ENCODE measurements around the gene GGTLC2. TPM values are rescaled to one million over a fixed set of nuclear protein-coding genes. Genes with fewer than 3 reads are reported as not detected.

Gene GGTLC2
- total and polyA plus RNA-seq, 2 experiments from 2014 or later: not detected

DNA sequence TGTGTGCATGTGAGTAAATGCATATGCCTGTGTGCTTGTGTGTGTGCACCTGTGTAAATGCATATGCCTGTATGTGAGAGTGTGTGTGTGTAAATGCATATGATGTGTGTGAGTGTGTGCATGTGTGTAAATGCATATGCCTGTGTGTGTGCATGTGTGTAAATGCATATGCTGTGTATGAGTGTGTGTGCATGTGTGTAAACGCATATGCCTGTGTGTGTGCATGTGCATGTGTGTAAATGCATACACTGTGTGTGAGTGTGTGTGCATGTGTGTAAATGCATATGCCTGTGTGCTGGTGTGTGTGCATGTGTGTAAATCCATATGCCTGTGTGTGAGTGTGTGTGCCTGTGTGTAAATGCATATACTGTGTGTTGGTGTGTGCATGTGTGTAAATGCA, 37.8 kb downstream of the GGTLC2 start:
- Histone ChIP-seq H3K9ac (no peak overlapping the region), H3K27ac (no peak overlapping the region), H3K4me1 (ENCODE audit: insufficient read depth) (peaks cover 8% of the 10 kb centered on the region), H4K20me1 (ENCODE audit: insufficient read depth) (no peaks in the 10 kb centered on the region), H3K4me3 (no peak overlapping the region), H3K27me3 (replicated peaks; ENCODE audit: insufficient read depth) (0 out of 2 replicates have a peak, but pooled peaks cover 4% of the 10 kb centered on the region), H3K79me2 (ENCODE audit: insufficient read depth) (no peaks in the 10 kb centered on the region), H2AFZ (no peak overlapping the region), H3K9me2 (ENCODE audit: insufficient read depth) (no peaks in the 10 kb centered on the region), H3K36me3 (ENCODE audit: low read depth) (no peaks in the 10 kb centered on the region), H3F3A (ENCODE audit: insufficient read depth) (peaks cover 4% of the 10 kb centered on the region; the same call in 1 of the 2 replicates), H3K4me2 (ENCODE audit: unreplicated experiment) (no peak overlapping the region), H3K9me3 (ENCODE audit: low read depth) (no peaks in the 10 kb centered on the region)
- TF ChIP-seq EZH2phosphoT487 (IDR thresholded peaks at IDR 0.05; ENCODE audit: insufficient read depth, low read depth) (no peak), EZH2 (IDR thresholded peaks at IDR 0.05; ENCODE audit: insufficient read depth, poor library complexity, severe bottlenecking) (no peak)
- WGBS, 2 experiments (ENCODE audit: low coverage in 1 of 2, low lambda C conversion rate in 2 of 2, missing lambda C conversion rate in 2 of 2): 44 to 50% methylated on average over 1 of the region's 1 CpG
- in situ Hi-C loops (cut with MboI): no loop called here
- no peak for DNase-seq

DNA sequence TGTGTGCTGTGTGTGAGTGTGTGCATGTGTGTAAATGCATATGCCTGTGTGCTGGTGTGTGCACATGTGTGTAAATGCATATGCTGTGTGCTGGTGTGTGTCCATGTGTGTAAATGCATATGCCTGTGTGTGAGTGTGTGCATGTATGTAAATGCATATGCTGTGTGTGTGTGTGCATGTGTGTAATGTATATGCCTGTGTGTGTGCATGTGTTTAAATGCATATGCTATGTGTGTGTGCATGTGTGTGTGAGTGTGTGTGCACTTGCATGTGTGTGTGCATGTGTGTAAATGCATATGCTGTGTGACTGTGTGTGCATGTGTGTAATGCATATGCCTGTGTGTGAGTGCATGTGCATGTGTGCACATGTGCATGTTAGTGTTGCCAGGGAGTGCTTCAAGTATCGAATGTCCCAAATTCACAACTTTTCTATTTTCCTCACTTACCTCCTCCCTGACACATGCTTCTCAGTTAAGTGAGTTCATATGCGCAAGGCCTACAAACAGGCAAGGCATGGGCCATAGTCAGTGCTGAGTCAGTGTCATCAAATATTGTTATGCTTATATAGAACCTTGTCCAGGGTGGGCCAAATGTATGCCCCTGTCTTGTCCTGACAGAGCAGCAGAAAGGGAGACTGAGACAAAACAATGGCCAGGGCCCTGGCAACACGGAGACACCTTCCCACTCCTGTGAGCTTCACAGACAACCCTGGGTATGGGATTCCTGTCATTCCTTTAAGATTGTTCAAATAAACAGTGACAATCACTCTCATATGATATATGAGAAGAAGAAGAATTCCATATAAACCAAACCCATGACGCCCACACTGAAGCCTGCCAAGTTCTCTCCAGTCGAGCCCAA, 38.6 kb downstream of the GGTLC2 start:
- Histone ChIP-seq H4K20me1 (ENCODE audit: insufficient read depth) (no peaks in the 10 kb centered on the region), H3K79me2 (ENCODE audit: insufficient read depth) (no peaks in the 10 kb centered on the region), H3K27me3 (replicated peaks; ENCODE audit: insufficient read depth) (0 out of 2 replicates have a peak, but pooled peaks cover 4% of the 10 kb centered on the region), H3K9me2 (ENCODE audit: insufficient read depth) (no peaks in the 10 kb centered on the region), H3K4me3 (no peak overlapping the region), H2AFZ (no peak overlapping the region), H3K27ac (no peak overlapping the region), H3K9me3 (ENCODE audit: low read depth) (no peaks in the 10 kb centered on the region), H3F3A (ENCODE audit: insufficient read depth) (peaks cover 4% of the 10 kb centered on the region; the same call in 1 of the 2 replicates), H3K4me2 (ENCODE audit: unreplicated experiment) (no peak overlapping the region), H3K9ac (no peak overlapping the region), H3K36me3 (ENCODE audit: low read depth) (no peaks in the 10 kb centered on the region), H3K4me1 (ENCODE audit: insufficient read depth) (peaks cover 8% of the 10 kb centered on the region)
- in situ Hi-C loops (cut with MboI): no loop called here
- TF ChIP-seq EZH2phosphoT487 (IDR thresholded peaks at IDR 0.05; ENCODE audit: insufficient read depth, low read depth) (no peak), EZH2 (IDR thresholded peaks at IDR 0.05; ENCODE audit: insufficient read depth, poor library complexity, severe bottlenecking) (no peak)
- DNase-seq: peak; percentile 30
- WGBS, 2 experiments (ENCODE audit: low coverage in 1 of 2, low lambda C conversion rate in 2 of 2, missing lambda C conversion rate in 2 of 2): 51% methylated on average over 5 of the region's 5 CpGs

DNA sequence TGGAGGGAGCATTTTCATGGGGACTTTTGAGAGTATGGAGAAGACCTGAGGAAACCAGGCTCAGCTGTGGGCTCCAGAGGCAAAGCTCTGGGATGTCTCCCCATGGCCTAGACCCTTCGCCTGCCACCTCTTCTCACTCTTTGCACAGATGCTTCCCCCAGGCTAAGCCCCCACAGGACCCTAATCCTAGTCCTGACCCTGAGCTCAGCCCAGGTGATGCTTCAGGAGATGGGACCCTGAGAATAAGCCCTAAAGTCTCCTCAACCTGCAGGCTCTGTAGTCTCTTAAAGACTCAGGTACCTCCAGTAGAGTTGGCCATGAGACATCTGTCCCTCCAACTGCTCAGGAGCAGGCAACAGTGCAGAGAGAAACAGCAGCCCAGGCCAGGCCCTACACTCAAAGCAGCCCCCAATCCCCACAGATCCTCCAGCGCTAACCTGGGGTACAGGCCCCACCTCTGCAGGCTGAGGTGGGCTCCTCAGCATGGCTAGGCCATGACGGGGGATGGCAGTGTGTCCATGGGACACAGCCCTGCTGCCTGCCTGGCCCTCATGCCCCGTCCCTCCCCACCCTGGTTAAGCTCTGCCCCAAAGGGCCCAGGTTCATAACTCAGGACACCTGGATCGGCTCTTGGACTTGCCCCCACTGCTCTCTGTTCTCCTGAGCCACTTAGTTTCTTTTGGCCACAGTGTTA, 39.4 kb downstream of the GGTLC2 start:
- Histone ChIP-seq H3K4me2 (ENCODE audit: unreplicated experiment) (peak overlapping the region; percentile 54), H3K4me1 (ENCODE audit: insufficient read depth) (peaks cover 8% of the 10 kb centered on the region), H4K20me1 (ENCODE audit: insufficient read depth) (no peaks in the 10 kb centered on the region), H3F3A (ENCODE audit: insufficient read depth) (peaks cover 4% of the 10 kb centered on the region; the same call in 1 of the 2 replicates), H3K27me3 (replicated peaks; ENCODE audit: insufficient read depth) (no peaks in the 10 kb centered on the region), H3K4me3 (no peak overlapping the region), H3K36me3 (ENCODE audit: low read depth) (no peaks in the 10 kb centered on the region), H3K79me2 (ENCODE audit: insufficient read depth) (no peaks in the 10 kb centered on the region), H3K9me3 (ENCODE audit: low read depth) (no peaks in the 10 kb centered on the region), H2AFZ (no peak overlapping the region), H3K27ac (no peak overlapping the region), H3K9ac (no peak overlapping the region), H3K9me2 (ENCODE audit: insufficient read depth) (no peaks in the 10 kb centered on the region)
- in situ Hi-C loops (cut with MboI): no loop called here
- 65 to 73% methylated on average over 4 to 5 of the region's 5 CpGs for WGBS, 2 experiments (ENCODE audit: low coverage in 1 of 2, low lambda C conversion rate in 2 of 2, missing lambda C conversion rate in 2 of 2)
- TF ChIP-seq EZH2 (IDR thresholded peaks at IDR 0.05; ENCODE audit: insufficient read depth, poor library complexity, severe bottlenecking) (no peak), EZH2phosphoT487 (IDR thresholded peaks at IDR 0.05; ENCODE audit: insufficient read depth, low read depth) (no peak)
- DNase-seq: no peak

DNA sequence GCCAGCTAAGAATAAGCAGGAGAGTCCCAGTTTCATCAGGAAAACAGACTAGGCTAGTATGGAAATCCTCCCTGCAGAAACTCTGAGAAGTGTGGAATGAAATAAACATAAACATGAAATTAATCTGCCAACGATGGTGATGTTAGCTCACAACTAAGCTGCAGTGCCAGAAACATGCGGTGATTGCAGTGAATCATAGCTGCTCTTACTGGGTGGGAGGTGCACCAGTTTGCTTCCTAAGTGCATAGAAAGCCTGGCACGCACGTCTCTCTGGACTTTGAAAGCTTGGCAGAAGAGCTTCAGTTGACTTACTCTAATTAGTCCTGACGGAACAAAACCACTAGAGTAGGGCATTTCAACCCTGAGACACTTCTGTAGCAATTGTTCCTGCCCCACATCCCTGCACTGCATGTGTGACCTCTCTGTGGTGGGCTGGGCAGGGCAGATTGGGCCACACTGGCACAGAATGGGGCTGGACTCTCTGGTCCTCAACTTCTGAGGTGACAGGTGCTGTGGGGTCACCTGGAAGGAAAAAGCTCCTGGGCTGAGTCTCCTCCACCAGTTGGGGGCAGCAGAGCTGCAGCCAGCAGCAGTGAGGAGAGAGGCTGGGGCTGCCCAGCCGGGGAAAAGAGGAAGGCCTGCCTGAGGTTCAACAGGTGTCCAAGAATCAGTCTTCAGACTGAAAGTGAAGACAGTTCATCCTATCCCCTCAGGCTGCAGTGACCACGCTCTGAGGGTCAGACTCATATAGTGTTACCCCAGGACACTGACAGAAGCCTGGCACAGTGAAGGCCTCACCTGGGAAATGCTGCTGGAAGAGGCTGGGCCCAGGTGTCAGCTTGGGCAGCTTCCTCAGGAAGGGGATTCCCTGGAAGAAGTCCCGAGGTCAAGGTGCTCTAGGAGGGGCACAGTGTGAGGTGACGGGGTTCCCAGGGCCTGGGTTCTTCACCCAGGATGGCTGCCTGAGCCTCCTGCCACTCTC, 40.5 kb downstream of the GGTLC2 start:
- no peak for TF ChIP-seq EZH2phosphoT487 (IDR thresholded peaks at IDR 0.05; ENCODE audit: insufficient read depth, low read depth)
- no peak for TF ChIP-seq EZH2 (IDR thresholded peaks at IDR 0.05; ENCODE audit: insufficient read depth, poor library complexity, severe bottlenecking)
- no peak overlapping the region for H3K9ac ChIP-seq
- H4K20me1 ChIP-seq (ENCODE audit: insufficient read depth): no peaks in the 10 kb centered on the region
- H3K27ac ChIP-seq: no peak overlapping the region
- peak; percentile 87 for DNase-seq
- in situ Hi-C loops (cut with MboI): no loop called here
- no peak overlapping the region for H2AFZ ChIP-seq
- H3K79me2 ChIP-seq (ENCODE audit: insufficient read depth): no peaks in the 10 kb centered on the region
- H3K27me3 ChIP-seq (replicated peaks; ENCODE audit: insufficient read depth): no peaks in the 10 kb centered on the region
- no peaks in the 10 kb centered on the region for H3K36me3 ChIP-seq (ENCODE audit: low read depth)
- H3K4me3 ChIP-seq: no peak overlapping the region
- H3K4me2 ChIP-seq (ENCODE audit: unreplicated experiment): peak overlapping the region; percentile 54
- peaks cover 4% of the 10 kb centered on the region; the same call in 1 of the 2 replicates for H3F3A ChIP-seq (ENCODE audit: insufficient read depth)
- no peaks in the 10 kb centered on the region for H3K9me2 ChIP-seq (ENCODE audit: insufficient read depth)
- 21 to 26% methylated on average over 9 of the region's 9 CpGs for WGBS, 2 experiments (ENCODE audit: low coverage in 1 of 2, low lambda C conversion rate in 2 of 2, missing lambda C conversion rate in 2 of 2)
- no peaks in the 10 kb centered on the region for H3K9me3 ChIP-seq (ENCODE audit: low read depth)
- H3K4me1 ChIP-seq (ENCODE audit: insufficient read depth): peaks cover 8% of the 10 kb centered on the region
